Subcutaneous adipose tissue (tissue), 4 donors: ENCODE data around the gene C16orf92. TPM values are rescaled to one million over a fixed set of nuclear protein-coding genes. Genes with fewer than 3 reads are reported as not detected.

Experiments
- CTCF ChIP-seq: fragments of 450-650 bp; IDR thresholded peaks from one replicate; pipeline ENCODE4 v1.5.1; 2016; ENCODE audit warnings: low read depth, mild to moderate bottlenecking, control low read depth, antibody characterized with exemption, moderate library complexity
- total RNA-seq, 4 donors: library from RNA; depleted of rRNA; stranded (reverse); fragments of >200 nt; gene quantifications; one replicate each; pipeline ENCODE4 v1.1.0, GENCODE V29; 2016

The C16orf92 gene
- total RNA-seq, 4 donors from 2014 or later: not detected

GRCh38 chr16:30009085-30009862 lies 13.7 kb upstream of the C16orf92 start:
- TF ChIP-seq CTCF: no peak

GRCh38 chr16:30009990-30010843 lies 12.8 kb upstream of the C16orf92 start:
- no peak for TF ChIP-seq CTCF

- TF ChIP-seq CTCF: no peak
These were observed 11.9 kb upstream of the C16orf92 start, which contains the start of gene DOC2A for GRCh38 chr16:30010844-30011713. Gene DOC2A (minus strand): TSS chr16:30011027. CDS start chr16:30010222, 805 bp downstream.

GRCh38 chr16:30011714-30012504 lies 11.1 kb upstream of the C16orf92 start:
- no peak for TF ChIP-seq CTCF

- no peak for TF ChIP-seq CTCF
These were observed 6.3 kb upstream of the C16orf92 start for GRCh38 chr16:30016555-30017276.

GRCh38 chr16:30017277-30017656 lies 5.7 kb upstream of the C16orf92 start:
- TF ChIP-seq CTCF: no peak
